Upper lobe of left lung (tissue), 4 donors: ENCODE measurements around the gene HOOK2.

ENCODE experiments used
- EP300 ChIP-seq, 4 donors: sonication (generic); formaldehyde crosslinking; IDR thresholded peaks; one replicate each; pipeline ENCODE4 v1.5.1; 2017; ENCODE audit warnings: antibody characterized with exemption in 4 of 4, control low read depth in 2 of 4
- POLR2A ChIP-seq, 4 donors: fragments of 450-650 bp; IDR thresholded peaks; one replicate each; pipeline ENCODE4 v1.5.1; 2016 to 2017; ENCODE audit warnings: antibody characterized with exemption in 4 of 4, mild to moderate bottlenecking in 2 of 4
- POLR2AphosphoS5 ChIP-seq, 2 donors: sonication (generic); formaldehyde crosslinking; IDR thresholded peaks; one replicate each; pipeline ENCODE4 v1.5.1; 2017; ENCODE audit warnings: antibody characterized with exemption in 2 of 2
- TF ChIP-seq, protein P1 (sequence below), 6 experiments: fragments of 450-650 bp in 4 of 6; fragments of 200-600 bp in 2 of 6; sonication (generic) in 2 of 6; IDR thresholded peaks; one replicate each; pipeline ENCODE4 v1.5.1; 2016 to 2019; ENCODE audit warnings: antibody characterized with exemption in 6 of 6

DNA sequence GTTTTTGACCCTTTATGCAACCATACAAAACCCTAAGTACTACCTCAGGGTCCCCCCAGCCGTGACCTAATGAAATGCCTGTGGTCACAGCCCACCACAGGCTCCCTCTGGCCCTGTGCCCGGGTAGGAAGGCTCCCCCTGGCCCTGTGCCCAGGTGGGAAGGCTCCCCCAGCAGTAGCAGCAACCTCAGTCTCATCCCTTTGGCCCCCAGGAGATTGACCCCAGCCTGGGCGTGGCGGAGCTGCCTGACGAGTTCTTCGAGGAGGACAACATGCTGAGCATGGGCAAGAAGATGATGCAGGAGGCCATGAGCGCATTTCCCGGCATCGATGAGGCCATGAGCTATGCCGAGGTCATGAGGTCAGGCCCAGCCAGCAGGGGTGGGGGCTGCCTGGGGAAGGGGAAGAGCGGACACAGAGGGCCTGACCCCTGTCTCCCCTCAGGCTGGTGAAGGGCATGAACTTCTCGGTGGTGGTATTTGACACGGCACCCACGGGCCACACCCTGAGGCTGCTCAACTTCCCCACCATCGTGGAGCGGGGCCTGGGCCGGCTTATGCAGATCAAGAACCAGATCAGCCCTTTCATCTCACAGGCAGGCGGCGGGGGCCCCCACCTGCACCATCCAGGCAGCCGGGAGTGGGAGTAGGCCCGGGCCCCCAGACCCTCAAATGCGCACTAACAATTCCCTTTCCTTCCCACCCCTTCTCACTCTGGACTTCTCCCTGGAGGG lies 30.0 kb downstream of the HOOK2 start:
- no peak for TF ChIP-seq POLR2A (IDR thresholded peaks at IDR 0.05)
- TF ChIP-seq, protein P1, sequence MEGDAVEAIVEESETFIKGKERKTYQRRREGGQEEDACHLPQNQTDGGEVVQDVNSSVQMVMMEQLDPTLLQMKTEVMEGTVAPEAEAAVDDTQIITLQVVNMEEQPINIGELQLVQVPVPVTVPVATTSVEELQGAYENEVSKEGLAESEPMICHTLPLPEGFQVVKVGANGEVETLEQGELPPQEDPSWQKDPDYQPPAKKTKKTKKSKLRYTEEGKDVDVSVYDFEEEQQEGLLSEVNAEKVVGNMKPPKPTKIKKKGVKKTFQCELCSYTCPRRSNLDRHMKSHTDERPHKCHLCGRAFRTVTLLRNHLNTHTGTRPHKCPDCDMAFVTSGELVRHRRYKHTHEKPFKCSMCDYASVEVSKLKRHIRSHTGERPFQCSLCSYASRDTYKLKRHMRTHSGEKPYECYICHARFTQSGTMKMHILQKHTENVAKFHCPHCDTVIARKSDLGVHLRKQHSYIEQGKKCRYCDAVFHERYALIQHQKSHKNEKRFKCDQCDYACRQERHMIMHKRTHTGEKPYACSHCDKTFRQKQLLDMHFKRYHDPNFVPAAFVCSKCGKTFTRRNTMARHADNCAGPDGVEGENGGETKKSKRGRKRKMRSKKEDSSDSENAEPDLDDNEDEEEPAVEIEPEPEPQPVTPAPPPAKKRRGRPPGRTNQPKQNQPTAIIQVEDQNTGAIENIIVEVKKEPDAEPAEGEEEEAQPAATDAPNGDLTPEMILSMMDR (IDR thresholded peaks at IDR 0.05): no peak
- TF ChIP-seq EP300 (IDR thresholded peaks at IDR 0.05): no peak
- no peak for TF ChIP-seq POLR2AphosphoS5 (IDR thresholded peaks at IDR 0.05)
